Measurements from ENCODE around the gene CHST12. TPM values are rescaled to one million over a fixed set of nuclear protein-coding genes. Genes with fewer than 3 reads are reported as not detected.

Gene CHST12
- polyA plus RNA-seq, 3 donors, result 13.0 to 15.4 (median 14.0) TPM

DNA sequence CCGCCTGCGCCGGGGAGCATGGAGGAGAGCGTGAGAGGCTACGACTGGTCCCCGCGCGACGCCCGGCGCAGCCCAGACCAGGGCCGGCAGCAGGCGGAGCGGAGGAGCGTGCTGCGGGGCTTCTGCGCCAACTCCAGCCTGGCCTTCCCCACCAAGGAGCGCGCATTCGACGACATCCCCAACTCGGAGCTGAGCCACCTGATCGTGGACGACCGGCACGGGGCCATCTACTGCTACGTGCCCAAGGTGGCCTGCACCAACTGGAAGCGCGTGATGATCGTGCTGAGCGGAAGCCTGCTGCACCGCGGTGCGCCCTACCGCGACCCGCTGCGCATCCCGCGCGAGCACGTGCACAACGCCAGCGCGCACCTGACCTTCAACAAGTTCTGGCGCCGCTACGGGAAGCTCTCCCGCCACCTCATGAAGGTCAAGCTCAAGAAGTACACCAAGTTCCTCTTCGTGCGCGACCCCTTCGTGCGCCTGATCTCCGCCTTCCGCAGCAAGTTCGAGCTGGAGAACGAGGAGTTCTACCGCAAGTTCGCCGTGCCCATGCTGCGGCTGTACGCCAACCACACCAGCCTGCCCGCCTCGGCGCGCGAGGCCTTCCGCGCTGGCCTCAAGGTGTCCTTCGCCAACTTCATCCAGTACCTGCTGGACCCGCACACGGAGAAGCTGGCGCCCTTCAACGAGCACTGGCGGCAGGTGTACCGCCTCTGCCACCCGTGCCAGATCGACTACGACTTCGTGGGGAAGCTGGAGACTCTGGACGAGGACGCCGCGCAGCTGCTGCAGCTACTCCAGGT lies 29.7 kb downstream of the CHST12 start:
- no peak for DNase-seq

DNA sequence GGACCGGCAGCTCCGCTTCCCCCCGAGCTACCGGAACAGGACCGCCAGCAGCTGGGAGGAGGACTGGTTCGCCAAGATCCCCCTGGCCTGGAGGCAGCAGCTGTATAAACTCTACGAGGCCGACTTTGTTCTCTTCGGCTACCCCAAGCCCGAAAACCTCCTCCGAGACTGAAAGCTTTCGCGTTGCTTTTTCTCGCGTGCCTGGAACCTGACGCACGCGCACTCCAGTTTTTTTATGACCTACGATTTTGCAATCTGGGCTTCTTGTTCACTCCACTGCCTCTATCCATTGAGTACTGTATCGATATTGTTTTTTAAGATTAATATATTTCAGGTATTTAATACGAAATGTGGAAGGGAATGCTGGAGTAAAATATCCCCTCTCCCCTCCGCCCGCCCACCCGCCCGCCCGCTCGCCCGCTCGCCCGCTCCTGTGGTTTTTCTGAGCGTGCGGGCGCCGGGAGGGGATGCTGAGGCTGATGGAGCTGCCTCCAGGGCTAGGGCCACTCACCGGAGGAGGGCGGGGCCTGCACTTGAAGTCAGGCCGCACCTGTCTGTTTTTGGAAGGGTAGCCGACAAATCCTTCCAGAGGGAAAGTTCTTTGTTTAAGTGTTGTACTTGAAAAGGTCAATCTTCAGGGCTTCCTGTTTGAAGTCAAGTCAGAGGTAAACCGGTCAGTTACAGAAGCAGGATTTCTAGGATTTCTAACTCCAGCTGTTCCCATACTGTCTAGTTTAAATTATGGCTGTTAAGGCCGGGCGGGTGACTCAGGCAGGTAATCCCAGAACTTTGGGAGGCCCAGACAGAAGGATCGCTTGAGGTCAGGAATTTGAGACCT lies 30.5 kb downstream of the CHST12 start:
- DNase-seq, result no peak

- no peak for DNase-seq
These were observed 31.7 kb downstream of the CHST12 start for GRCh38 chr7:2435146-2435545.

- no peak for DNase-seq
These were observed 33.1 kb downstream of the CHST12 start for GRCh38 chr7:2436341-2437104.

GRCh38 chr7:2437136-2437535 lies 33.7 kb downstream of the CHST12 start:
- no peak for DNase-seq

- DNase-seq, result no peak
These were observed 34.2 kb downstream of the CHST12 start for GRCh38 chr7:2437537-2438148.

DNA sequence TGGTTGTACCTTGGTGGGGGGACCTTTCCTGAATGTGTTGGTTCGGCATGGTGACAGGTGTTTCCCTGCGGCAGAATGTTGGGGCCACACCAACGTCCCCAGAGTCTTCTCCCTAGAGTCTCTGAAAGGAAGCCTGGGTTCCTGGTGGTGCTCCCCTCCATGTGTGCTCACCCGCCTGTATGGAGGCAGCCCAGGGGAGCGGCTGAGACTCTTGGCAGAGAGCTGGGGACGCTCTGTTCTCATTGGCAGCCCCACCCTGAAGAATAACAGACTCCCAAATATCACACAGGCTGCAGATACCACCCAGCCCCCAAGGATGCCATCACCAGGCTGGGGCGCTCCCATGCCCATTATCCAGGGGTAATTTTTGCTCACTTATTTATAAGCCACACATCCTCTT lies 34.8 kb downstream of the CHST12 start:
- DNase-seq, result no peak

DNA sequence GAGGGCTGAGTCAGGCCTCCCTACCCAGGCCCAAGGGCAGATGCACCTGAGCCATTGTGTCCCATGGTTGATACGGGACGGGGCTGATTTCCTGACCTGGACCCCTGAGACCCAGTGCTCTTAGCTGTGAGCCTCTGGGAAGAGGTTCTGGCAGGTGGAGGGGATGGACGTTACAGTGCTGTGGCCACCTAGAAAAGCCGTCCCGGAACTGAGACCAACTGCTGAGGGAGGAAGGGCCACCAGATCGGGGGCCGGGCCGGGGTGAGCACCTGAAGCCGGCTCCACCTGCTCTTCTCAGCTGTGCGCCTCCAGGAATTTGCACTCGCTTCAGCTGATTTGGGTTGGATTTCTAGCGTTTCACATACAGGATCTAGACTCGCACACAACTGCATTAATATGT lies 35.4 kb downstream of the CHST12 start:
- DNase-seq, result no peak

DNA sequence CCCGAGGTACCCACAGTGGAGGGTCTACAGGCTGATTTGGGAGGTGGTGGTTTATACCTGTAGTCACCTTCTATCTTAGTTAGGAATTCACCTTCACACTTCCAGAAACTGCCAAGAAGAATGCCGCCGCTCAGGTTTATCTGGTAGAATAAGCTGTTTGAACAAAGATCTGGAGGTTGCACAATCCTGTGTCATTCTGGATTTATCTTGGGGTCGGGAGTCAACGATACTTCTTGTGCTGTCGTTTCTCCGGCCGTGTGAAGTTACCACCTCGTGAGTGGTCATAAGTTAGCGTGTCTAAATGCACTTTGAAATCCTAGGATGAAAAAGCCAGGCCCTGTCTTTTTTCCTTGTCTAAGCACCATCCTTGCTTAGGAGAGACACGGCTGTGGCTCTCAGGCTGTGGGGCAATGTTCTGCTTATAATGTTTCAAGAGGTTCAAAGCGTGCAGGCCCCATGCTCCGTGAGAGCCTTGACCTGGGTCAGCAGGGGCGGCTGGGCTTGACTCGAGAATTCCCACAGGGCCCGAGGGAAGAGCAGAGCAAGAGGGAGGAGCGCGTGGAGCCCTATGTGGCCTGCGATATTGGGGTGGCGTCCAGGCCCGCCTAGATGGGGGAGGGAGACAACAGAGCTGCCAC lies 37.3 kb downstream of the CHST12 start:
- DNase-seq, result peak; percentile 51

DNA sequence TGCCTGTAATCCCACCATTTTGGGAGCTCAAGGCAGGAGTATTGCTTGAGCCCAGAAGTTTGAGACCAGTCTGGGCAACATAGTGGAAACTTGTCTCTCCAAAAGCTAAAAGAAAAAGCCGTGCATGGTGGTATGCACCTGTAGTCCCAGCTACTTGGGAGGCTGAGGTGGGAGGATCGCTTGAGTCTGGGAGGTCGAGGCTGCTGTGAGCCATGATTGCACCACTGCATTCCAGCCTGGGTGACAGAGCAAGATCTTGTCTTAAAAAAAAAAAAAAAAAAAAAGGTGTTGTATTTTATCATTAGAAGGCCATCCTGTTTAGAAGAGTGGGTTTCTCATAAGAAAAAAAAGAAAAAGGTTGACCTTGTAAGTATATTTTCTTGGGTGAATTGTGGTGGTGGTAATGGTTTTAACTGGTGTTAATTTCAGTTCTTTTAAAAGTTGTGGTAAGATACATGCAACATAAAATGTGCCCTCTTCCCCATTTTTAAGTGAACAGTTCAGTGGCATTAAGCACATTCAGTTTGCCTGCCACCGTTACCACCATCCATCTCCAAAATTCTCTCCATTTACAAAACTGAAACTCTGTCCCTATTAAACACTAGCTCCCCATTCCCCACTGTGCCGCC lies 38.1 kb downstream of the CHST12 start:
- DNase-seq, result no peak

GRCh38 chr7:2443491-2443890 lies 40.1 kb downstream of the CHST12 start:
- no peak for DNase-seq

GRCh38 chr7:2444476-2444875 lies 41.1 kb downstream of the CHST12 start:
- DNase-seq, result no peak

- DNase-seq, result no peak
These were observed 41.6 kb downstream of the CHST12 start for GRCh38 chr7:2445047-2445446.

DNA sequence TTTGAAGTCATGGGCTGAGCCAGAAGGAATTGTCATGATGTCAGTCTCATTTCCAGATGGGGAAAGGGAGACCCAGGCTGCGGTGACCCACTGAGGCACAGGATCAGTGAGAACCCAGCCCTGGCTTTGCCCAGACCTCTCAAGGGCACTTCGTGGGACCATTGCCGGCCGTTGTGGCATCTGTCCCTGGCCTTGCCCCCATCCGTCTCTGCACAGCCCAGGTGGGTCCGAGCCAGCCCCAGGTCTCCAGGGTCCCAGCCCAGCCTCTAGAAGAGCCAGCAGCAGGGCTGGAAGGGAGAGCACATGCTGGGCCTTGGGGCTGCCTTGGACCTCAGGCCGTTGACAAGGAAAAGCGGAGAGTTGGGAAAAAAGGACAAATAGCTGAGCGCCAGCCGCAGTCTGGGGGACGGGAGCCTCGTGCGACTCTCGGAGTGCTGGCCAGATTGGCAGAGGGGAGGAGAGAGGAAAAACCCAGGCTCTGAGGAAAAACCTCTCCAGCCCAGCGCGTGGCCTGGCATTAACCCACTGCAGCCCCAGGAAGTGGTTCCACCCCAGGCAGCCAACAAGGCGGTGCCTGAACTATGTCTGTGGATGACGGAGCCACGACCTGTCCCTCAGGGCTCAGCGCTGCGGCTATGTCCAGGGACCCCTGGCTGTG lies 42.6 kb downstream of the CHST12 start:
- no peak for DNase-seq

- DNase-seq, result no peak
These were observed 43.3 kb downstream of the CHST12 start for GRCh38 chr7:2446676-2447075.

DNA sequence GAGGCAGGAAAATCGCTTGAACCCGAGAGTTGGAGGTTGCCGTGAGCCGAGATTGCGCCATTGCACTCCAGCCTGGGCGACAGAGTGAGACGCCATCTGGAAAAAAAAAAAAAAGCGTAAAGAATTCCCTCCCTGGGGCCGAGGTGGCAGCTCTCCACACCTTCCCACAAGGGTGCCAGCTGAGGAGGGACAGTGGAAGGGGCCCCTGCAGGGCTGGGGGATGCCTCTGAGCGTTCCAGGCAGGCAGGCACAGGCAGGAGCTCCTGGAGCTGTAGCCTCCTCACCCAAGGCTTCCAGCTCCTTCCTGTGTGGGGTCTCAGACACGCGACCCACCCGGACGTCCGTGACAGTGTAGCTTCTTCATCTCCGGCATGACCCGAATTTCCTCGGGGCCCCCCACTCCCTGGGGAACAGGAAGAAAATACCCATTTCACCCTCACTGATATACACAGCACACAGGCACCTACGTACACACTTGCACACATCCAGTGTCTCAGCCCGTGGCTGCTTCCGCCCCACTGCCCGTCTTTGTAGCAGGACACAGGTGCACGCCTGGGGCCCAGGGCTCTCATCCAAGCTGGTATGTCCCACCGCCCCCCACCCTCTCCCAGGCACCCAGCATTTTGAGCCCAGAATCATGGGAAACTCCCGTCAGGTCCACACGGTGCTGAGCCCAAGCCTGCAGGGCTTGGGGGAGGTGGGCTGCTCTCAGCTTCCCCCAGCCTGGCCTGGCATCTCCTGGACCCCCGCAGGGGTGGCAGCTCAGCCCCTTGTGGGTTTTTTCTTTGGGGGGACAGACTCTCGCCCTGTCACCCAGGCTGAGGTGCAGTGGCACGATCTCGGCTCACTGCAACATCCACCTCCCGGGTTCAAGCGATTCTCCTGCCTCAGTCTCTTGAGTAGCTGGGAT lies 47.0 kb downstream of the CHST12 start:
- no peak for DNase-seq

- peak; percentile 75 for DNase-seq
These were observed 48.0 kb downstream of the CHST12 start for GRCh38 chr7:2451171-2452073.

- DNase-seq, result no peak
These were observed 48.7 kb downstream of the CHST12 start for GRCh38 chr7:2452074-2452507.

All from renal pelvis (tissue), 4 donors.